Astrocyte (in vitro differentiated cells and primary cell): ENCODE results near the gene PATJ. TPM values are rescaled to one million over a fixed set of nuclear protein-coding genes. Genes with fewer than 3 reads are reported as not detected.
"Not testable (repeated sequence)": the region's sequence is repeated elsewhere in the genome, so short reads cannot be mapped to it uniquely, and the experiment has no call there.

Experiments used
- DNase-seq: peaks from one replicate; pipeline ENCODE4 v3.0.0-alpha.2; 2010; ENCODE audit warnings: low read depth
- FAIRE-seq: peaks from 2 replicates; lab custom pipeline; 2011; peaks lifted over from hg19 to GRCh38; lab: Jason Lieb, UNC
- H2AFZ ChIP-seq: 2 replicates; pipeline ENCODE4 v1.6.0; 2012; ENCODE audit warnings: low read depth, low read length, inconsistent platforms
- H3K27ac ChIP-seq: 2 replicates; pipeline ENCODE4 v1.5.1; 2011; ENCODE audit warnings: low read depth, low read length, inconsistent platforms
- H3K27me3 ChIP-seq: 2 replicates; pipeline ENCODE4 v1.6.0; 2011; ENCODE audit warnings: low read length, inconsistent platforms; ENCODE audit not compliant: insufficient read depth
- H3K36me3 ChIP-seq: 2 replicates; pipeline ENCODE4 v1.5.1; 2011; ENCODE audit warnings: low read length, inconsistent platforms; ENCODE audit not compliant: insufficient read depth
- H3K4me1 ChIP-seq: 2 replicates; pipeline ENCODE4 v1.5.1; 2011; ENCODE audit warnings: low read length, inconsistent platforms; ENCODE audit not compliant: insufficient read depth
- H3K4me2 ChIP-seq: 2 replicates; pipeline ENCODE4 v1.6.0; 2012; ENCODE audit warnings: low read length, inconsistent platforms
- H3K4me3 ChIP-seq: 2 replicates; pipeline ENCODE4 v1.5.1; 2011; ENCODE audit warnings: low read depth, mild to moderate bottlenecking, low read length, inconsistent platforms; ENCODE audit not compliant: insufficient read depth
- H3K79me2 ChIP-seq: 2 replicates; pipeline ENCODE4 v1.6.0; 2012; ENCODE audit warnings: mild to moderate bottlenecking, low read length, inconsistent platforms; ENCODE audit not compliant: insufficient read depth
- H3K9ac ChIP-seq: 2 replicates; pipeline ENCODE4 v1.6.0; 2012; ENCODE audit warnings: mild to moderate bottlenecking, low read length, inconsistent platforms
- H3K9me3 ChIP-seq: 2 replicates; pipeline ENCODE4 v1.5.1; 2012; ENCODE audit warnings: low read depth, mild to moderate bottlenecking, low read length, inconsistent platforms; ENCODE audit not compliant: insufficient read depth
- H4K20me1 ChIP-seq: 2 replicates; pipeline ENCODE4 v1.6.0; 2012; ENCODE audit warnings: low read length, inconsistent platforms; ENCODE audit not compliant: insufficient read depth
- H3K27ac Mint-ChIP-seq: one replicate; pipeline ENCODE4 v1.8.0; 2021; ENCODE audit warnings: mild to moderate bottlenecking, mixed read lengths; ENCODE audit not compliant: unreplicated experiment
- H3K27me3 Mint-ChIP-seq: one replicate; pipeline ENCODE4 v1.8.0; 2021; ENCODE audit warnings: low read depth, mixed read lengths; ENCODE audit not compliant: unreplicated experiment
- H3K36me3 Mint-ChIP-seq: one replicate; pipeline ENCODE4 v1.8.0; 2021; ENCODE audit warnings: low read depth, mixed read lengths; ENCODE audit not compliant: unreplicated experiment
- H3K4me1 Mint-ChIP-seq: one replicate; pipeline ENCODE4 v1.8.0; 2021; ENCODE audit warnings: low read depth, mixed read lengths; ENCODE audit not compliant: unreplicated experiment
- H3K4me3 Mint-ChIP-seq: one replicate; pipeline ENCODE4 v1.8.0; 2021; ENCODE audit warnings: mild to moderate bottlenecking, moderate library complexity, mixed read lengths; ENCODE audit not compliant: unreplicated experiment
- H3K9me3 Mint-ChIP-seq: one replicate; pipeline ENCODE4 v1.8.0; 2021; ENCODE audit warnings: mild to moderate bottlenecking, mixed read lengths; ENCODE audit not compliant: unreplicated experiment
- EZH2 ChIP-seq: IDR thresholded peaks from 2 replicates; pipeline ENCODE4 v1.6.1; 2012; ENCODE audit warnings: mild to moderate bottlenecking, low read length, inconsistent platforms; ENCODE audit not compliant: insufficient read depth
- total RNA-seq: library from RNA; stranded (reverse); gene quantifications from 2 replicates; pipeline ENCODE4 v1.2.1, GENCODE V29; 2021
- TF ChIP-seq, protein P1 (sequence below): IDR thresholded peaks from 2 replicates; pipeline ENCODE4 v1.5.1; 2011; ENCODE audit warnings: low read depth, mild to moderate bottlenecking, inconsistent platforms, low read length, moderate library complexity; ENCODE audit not compliant: insufficient read depth

The PATJ gene
- total RNA-seq, 1 donor from 2014 or later, result 11.0 TPM

DNA sequence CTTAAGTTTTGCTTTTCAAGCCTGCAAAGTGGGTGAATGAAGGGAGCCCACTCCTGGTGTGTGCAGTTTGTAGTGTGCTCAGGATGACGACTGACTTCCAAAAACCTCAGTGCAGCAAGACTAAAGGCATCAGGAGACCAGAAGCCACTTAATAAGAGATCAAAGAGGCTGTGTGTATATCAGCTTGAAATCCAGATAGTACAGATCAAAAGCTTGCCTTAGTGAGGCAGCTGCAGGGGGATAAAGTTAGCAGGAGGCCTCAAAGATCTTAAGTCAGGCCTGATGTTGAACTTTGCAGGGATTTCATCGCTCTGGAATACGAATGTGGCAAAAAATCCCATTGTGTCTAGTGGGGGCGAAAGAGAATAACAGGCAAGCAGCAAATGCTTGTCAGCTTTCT, 99.8 kb downstream of the PATJ start:
- Histone ChIP-seq H3K4me1 (peaks cover 14% of the 10 kb centered on the region), H3K9me3 (no peaks in the 10 kb centered on the region), H3K9ac (no peak overlapping the region), H3K79me2 (no peaks in the 10 kb centered on the region), H4K20me1 (no peaks in the 10 kb centered on the region), H3K36me3 (no peaks in the 10 kb centered on the region), H3K27me3 (no peaks in the 10 kb centered on the region), H3K27ac (no peak overlapping the region), H2AFZ (no peak overlapping the region), H3K4me2 (no peak overlapping the region), H3K4me3 (no peak overlapping the region)
- Mint-ChIP-seq H3K4me3 (no peak overlapping the region), H3K27me3 (no peaks in the 10 kb centered on the region), H3K36me3 (no peaks in the 10 kb centered on the region), H3K4me1 (peaks cover 16% of the 10 kb centered on the region), H3K27ac (no peak overlapping the region), H3K9me3 (no peaks in the 10 kb centered on the region)
- DNase-seq, result no peak
- no peak for FAIRE-seq
- TF ChIP-seq EZH2, result no peak
- TF ChIP-seq, protein P1, sequence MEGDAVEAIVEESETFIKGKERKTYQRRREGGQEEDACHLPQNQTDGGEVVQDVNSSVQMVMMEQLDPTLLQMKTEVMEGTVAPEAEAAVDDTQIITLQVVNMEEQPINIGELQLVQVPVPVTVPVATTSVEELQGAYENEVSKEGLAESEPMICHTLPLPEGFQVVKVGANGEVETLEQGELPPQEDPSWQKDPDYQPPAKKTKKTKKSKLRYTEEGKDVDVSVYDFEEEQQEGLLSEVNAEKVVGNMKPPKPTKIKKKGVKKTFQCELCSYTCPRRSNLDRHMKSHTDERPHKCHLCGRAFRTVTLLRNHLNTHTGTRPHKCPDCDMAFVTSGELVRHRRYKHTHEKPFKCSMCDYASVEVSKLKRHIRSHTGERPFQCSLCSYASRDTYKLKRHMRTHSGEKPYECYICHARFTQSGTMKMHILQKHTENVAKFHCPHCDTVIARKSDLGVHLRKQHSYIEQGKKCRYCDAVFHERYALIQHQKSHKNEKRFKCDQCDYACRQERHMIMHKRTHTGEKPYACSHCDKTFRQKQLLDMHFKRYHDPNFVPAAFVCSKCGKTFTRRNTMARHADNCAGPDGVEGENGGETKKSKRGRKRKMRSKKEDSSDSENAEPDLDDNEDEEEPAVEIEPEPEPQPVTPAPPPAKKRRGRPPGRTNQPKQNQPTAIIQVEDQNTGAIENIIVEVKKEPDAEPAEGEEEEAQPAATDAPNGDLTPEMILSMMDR, result no peak

DNA sequence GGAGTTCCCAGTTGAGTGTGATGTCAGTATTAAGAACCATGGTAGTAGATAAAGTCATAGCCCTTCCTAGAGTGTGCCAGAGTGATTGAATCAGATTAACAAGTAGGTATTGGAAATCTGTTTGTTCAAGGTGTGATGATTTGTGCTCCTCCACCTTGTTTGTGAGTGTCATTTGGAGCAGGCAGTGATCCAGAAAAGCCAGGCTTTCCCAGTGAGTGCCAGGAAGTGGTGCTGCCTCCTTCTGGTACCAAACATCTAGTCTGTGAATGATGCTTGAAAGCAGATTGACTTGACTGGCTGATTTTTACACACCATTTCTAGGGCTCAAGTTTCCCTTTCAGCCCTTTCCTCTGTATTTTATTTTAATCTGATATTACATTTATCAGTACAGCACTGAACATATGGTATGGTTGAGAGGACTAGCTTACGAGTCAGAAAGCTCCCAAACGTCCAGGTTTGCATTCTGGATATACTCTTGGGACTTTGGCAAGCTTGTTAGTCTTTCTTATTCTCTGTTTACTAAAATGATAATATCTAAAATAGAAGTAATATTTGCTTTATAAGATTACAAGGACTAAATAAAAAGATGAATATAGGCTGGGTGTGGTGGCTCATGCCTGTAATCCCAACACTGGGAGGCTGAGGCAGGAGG, 100.7 kb downstream of the PATJ start:
- H3K4me2 ChIP-seq, result no peak overlapping the region
- TF ChIP-seq, protein P1, result no peak
- TF ChIP-seq EZH2, result no peak
- H3K36me3 ChIP-seq, result no peaks in the 10 kb centered on the region
- Mint-ChIP-seq H3K27ac (no peak overlapping the region), H3K4me1 (peaks cover 14% of the 10 kb centered on the region), H3K4me3 (no peak overlapping the region), H3K36me3 (no peaks in the 10 kb centered on the region), H3K9me3 (no peaks in the 10 kb centered on the region), H3K27me3 (no peaks in the 10 kb centered on the region)
- H3K4me1 ChIP-seq, result peaks cover 14% of the 10 kb centered on the region
- FAIRE-seq, result peak; percentile 26
- H3K9ac ChIP-seq, result no peak overlapping the region
- no peak for DNase-seq
- H4K20me1 ChIP-seq, result no peaks in the 10 kb centered on the region
- H3K27me3 ChIP-seq, result no peaks in the 10 kb centered on the region
- H2AFZ ChIP-seq, result no peak overlapping the region
- no peak overlapping the region for H3K27ac ChIP-seq
- no peak overlapping the region for H3K4me3 ChIP-seq
- no peaks in the 10 kb centered on the region for H3K79me2 ChIP-seq
- H3K9me3 ChIP-seq, result no peaks in the 10 kb centered on the region

DNA sequence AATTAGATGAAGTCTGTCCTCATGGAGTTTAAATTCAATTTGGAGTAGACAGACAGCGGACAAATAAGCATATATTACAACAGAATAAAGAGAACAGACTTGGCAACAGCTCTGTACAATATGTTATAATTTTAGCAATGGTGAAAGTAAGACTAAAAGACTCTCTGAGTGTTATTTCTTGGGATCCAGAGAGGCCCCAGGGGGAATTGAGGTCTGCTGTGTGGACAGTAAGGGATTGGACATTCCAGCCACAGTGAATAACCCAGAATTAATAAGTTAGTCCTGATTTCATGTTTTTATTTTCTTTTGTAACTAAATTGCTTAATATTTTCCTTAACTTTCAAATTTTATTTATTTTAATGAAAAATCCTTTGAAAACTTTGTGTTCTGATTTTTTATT, 101.7 kb downstream of the PATJ start:
- H3K36me3 ChIP-seq, result no peaks in the 10 kb centered on the region
- no peak overlapping the region for H3K4me3 ChIP-seq
- H3K4me1 ChIP-seq, result peaks cover 13% of the 10 kb centered on the region
- no peak for DNase-seq
- no peak overlapping the region for H3K4me2 ChIP-seq
- H3K36me3 Mint-ChIP-seq, result no peaks in the 10 kb centered on the region
- H2AFZ ChIP-seq, result no peak overlapping the region
- H4K20me1 ChIP-seq, result no peaks in the 10 kb centered on the region
- no peaks in the 10 kb centered on the region for H3K79me2 ChIP-seq
- H3K4me1 Mint-ChIP-seq, result peaks cover 14% of the 10 kb centered on the region
- no peak overlapping the region for H3K4me3 Mint-ChIP-seq
- H3K9me3 Mint-ChIP-seq, result no peaks in the 10 kb centered on the region
- H3K9ac ChIP-seq, result no peak overlapping the region
- no peaks in the 10 kb centered on the region for H3K9me3 ChIP-seq
- H3K27me3 ChIP-seq, result no peaks in the 10 kb centered on the region
- H3K27ac Mint-ChIP-seq, result no peak overlapping the region
- H3K27ac ChIP-seq, result no peak overlapping the region
- no peaks in the 10 kb centered on the region for H3K27me3 Mint-ChIP-seq
- TF ChIP-seq, protein P1, result no peak
- no peak for TF ChIP-seq EZH2
- no peak for FAIRE-seq

DNA sequence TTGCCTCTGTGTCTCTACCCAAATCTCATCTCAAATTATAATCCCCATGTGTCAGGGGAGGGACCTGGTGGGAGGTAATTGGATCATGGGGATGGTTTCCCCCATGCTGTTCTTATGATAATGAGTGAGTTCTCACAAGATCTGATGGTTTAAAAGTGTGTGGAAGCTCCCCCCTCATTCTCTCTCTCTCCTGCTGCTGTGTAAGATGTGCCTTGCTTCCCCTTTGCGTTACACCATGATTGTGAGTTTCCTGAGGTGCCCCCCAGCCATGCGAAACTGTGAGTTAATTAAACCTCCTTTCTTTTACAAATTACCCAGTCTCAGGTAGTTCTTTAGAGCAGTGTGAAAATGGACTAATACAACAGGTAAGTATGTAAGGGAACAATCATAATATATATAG, 102.4 kb downstream of the PATJ start:
- not testable (repeated sequence) for H3K27ac Mint-ChIP-seq

More for the DNA sequence above, 102.4 kb downstream of the PATJ start:
- H3K9me3 Mint-ChIP-seq, FAIRE-seq, H3K36me3 Mint-ChIP-seq, H2AFZ ChIP-seq, H3K4me3 Mint-ChIP-seq, H3K9ac ChIP-seq, H3K27ac ChIP-seq, H3K79me2 ChIP-seq, H3K27me3 Mint-ChIP-seq, H3K4me1 ChIP-seq, DNase-seq, H3K27me3 ChIP-seq, H3K36me3 ChIP-seq, H3K9me3 ChIP-seq, H3K4me2 ChIP-seq, H4K20me1 ChIP-seq, H3K4me3 ChIP-seq: not testable (repeated sequence)
- H3K4me1 Mint-ChIP-seq, result peaks cover 11% of the 10 kb centered on the region
